HG02970 (cell line): Measurements from ENCODE around the gene ZKSCAN2.

ENCODE experiments used
- ATAC-seq: cut with Tn5 transposase; IDR thresholded peaks from one replicate; pipeline ENCODE4 v1.9.1; 2021; ENCODE audit warnings: mild to moderate bottlenecking, moderate library complexity, moderate number of reproducible peaks; ENCODE audit not compliant: unreplicated experiment, low FRiP score

The ZKSCAN2 gene

GRCh38 chr16:25224731-25225319 is 32.8 kb downstream of the ZKSCAN2 start:
- ATAC-seq: no peak

DNA sequence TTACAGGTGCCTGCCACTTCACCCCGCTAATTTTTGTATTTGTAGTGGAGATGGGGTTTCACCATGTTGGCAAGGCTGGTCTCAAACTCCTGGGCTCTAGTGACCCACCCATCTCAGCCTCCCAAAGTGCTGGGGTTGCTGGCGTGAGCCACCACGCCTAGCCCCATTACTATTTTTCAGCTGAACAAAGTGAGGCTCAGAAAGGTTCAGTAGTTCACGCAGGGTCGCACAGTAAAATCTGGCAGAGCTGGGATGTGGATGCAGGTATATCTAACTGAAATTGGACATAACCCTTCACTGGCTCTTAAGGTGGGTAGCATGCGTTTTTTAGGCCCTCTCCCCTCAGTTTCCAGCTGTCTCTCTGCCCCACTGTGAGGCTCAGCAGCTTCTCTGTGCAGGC is 33.7 kb downstream of the ZKSCAN2 start:
- ATAC-seq: no peak

GRCh38 chr16:25222959-25223358 is 34.7 kb downstream of the ZKSCAN2 start:
- ATAC-seq: no peak

DNA sequence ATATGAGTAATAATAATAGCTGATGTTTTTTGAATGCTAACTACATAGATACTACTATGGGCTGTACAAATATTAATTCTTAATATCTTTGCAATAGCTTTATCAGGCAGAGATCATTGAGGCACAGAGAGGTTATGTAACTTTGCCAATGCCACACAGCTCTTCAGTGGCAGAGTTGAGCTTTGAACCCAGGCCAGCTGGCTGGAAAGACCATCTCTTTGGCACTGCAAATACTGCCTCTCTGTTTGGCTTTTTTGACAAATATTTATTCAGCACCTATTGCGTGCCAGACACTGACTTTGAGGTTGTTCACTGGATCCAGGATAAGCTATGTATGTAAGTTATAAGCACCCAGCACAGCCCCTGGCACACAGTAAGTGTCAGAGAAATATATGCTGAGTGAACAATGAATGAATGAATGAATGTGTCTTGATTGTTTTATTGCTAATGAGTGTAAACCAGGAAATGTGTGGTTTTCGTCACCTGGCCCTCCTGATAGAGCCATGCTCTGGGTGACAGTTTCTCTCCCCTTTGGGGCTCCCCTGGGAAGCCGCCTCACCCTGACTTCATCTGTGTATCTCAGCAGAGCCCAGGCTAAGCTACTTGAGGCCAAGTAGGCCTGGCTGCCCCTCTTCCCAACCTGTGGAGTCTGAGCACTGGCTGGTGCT is 38.4 kb downstream of the ZKSCAN2 start:
- ATAC-seq: no peak

DNA sequence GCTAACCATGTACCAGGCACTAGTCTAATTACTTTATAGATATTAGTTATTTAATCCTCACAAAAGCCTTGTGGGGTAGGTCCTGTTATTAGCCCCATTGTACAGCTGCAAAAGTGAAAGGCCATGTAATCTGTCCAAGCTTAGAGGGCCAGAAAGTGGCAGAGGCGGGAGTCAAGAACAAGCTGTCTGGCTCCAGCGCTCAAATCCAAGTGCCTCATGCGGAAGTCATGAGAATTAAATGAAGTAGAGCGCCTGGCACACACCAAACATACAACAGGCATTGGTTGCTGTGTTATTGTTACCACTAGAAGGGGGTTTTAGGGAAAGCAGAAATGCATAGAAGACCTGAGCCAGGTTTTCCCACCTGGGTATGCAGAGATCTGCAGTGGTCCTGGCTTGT is 39.7 kb downstream of the ZKSCAN2 start:
- no peak for ATAC-seq

DNA sequence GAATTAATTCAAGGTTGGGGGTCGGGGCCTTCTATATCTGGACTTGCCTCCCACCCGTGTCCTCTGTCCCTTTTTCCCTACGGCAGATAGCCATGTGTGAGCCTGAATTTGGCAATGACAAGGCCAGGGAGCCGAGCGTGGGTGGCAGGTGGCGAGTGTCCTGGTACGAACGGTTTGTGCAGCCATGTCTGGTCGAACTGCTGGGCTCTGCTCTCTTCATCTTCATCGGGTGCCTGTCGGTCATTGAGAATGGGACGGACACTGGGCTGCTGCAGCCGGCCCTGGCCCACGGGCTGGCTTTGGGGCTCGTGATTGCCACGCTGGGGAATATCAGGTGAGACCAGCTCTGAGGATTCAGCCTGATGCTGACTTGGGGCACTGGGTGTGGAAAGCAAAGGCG is 40.5 kb downstream of the ZKSCAN2 start:
- ATAC-seq: no peak

DNA sequence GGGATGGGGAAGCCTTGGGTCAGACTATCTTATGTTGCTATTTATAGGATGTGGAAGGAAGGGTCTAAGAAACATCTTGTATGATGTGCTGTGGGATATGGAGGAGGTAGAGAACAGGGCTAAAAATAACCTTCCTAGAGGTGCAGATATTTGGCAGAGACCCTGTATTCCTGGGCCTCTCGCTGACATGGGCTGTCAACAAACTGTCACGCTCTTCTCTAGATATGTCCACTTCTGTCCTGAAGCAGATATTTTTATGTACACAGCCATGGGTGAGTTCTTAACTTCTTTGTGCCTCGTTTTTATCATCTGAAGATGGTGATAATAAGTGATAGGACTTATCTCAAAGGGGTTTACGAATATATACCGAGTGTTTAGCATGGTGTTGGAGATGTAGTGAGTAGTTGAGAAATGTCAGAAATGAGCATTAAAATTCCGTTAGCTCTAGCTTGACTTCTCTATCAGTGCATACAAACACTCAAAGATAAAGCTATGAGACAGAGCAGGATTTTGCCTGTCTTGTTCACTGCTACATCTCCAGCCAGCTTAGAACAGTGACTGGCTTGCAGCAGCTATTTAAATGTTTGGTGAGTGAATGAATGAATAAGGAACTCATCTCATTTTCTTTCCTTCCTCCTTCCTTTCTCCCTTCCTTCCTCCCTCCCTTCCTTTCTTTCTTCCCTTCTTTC is 43.8 kb downstream of the ZKSCAN2 start:
- no peak for ATAC-seq

DNA sequence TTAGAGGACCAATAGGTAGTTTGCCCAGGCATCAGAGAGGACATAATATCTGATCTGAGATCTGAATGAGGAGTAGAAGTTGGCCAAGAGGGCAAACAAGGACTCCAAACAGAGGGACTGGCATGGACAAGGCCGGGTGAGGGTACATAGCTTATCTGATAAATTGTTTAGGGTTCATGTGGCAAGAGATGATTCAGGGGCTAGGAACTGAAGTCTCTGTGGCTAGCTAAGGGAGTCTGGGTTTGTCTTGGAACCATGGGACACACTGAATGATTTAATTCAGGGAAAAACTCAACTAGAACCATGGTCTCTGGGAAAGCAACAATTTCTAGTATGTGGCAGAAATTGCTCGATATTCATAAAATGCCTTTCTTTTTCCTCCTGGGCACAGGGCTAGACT is 45.0 kb downstream of the ZKSCAN2 start:
- no peak for ATAC-seq

GRCh38 chr16:25210758-25211157 is 46.9 kb downstream of the ZKSCAN2 start:
- ATAC-seq: no peak

DNA sequence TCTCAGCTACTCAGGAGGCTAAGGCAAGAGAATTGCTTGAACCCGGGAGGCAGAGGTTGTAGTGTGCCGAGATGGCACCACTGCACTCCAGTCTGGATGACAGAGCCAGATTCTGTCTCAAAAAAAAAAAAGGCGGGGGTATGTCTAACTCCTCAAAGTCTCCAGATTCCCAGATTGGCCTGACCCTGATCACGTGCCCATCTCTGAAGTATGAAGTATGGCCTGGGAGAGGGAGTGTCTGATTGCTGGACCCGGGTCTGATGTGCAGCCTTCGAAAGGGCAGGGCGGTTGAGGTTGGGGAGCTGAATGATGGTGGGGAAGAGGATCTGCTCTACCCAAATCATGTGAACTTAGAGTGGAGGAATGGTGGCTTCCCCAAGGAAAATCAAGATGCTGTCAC is 58.2 kb downstream of the ZKSCAN2 start:
- no peak for ATAC-seq

DNA sequence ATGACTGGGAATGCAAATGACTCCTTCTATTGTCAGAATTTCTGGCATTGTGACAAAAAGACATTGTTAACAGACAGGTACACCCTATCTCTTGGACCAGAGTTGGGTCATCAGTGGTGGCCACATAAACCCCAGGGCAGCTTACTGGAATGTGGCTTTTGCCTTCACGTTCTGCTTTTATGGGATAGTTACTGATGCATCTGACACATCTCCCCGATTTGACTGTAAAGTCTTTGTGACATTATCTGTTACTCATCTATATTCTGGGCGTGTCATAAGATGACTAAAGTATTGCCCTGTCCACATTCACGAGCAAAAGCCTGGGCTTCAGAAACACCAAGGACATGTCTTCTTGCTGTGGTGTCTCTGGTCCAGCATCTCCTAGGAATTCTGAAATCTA is 59.6 kb downstream of the ZKSCAN2 start:
- ATAC-seq: no peak

DNA sequence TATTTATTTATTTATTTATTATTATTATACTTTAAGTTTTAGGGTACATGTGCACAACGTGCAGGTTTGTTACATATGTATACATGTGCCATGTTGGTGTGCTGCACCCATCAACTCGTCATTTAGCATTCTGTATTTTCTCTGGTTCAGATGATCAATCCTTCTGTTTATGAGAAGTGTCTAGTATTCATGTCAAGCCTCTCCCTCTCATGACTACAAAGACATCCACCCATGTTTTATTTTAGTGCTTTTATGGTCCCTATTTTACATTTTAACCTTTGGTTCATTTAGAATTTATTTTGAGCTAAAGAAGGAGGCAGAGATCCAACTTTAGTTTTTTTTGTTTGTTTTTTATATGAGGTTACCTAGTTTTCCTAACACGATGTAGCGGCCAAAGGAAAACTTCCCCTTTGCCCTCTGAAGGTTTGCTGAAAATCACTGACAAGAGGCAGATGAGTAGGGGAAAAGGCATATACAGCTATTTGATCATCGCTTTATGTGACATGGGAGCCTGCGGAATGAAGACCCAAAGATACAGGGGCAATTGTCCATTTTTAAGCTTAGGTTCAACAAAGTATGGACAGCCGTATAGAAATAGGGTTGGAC is 63.3 kb downstream of the ZKSCAN2 start:
- ATAC-seq: no peak

- ATAC-seq: no peak
Observed at GRCh38 chr16:25192096-25192495, 65.5 kb downstream of the ZKSCAN2 start.

DNA sequence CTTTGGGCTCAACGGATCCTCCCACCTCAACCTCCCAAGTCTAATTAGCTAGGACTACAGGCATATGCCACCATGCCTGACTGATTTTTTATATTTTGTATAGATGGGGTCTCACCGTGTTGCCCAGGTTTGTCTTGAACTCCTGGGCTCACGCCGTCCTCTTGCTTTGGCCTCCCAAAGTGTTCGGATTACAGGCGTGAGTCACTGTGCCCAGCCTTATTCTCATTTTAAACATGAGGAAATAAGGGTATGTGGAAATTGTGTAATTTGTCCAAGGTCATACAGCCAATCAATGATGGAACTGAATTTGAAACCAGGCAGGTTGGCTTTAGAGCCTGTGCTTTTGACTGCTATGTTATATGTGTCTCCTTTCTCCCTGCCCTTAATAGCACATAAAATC is 68.3 kb downstream of the ZKSCAN2 start:
- no peak for ATAC-seq

DNA sequence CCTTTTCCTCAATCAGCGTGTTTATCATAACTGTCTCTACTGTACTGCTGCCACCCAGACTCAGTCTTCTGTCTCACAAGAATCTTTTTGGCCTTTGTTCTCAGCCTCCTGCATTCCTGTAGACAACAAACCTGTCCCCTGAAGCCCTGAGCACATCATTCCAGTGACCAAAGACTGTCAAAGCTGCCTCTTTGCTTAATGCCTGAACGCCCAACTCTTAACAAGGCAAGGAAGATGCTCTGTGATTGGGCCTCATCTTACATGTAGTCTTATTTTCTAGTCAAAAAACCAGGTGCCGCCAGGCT is 70.2 kb downstream of the ZKSCAN2 start:
- ATAC-seq: no peak
